Activated CD4-positive, alpha-beta T cell treated with anti-CD3 and anti-CD28 coated beads, Interleukin-2, Interleukin-6, amounts not matched to agents 100 ng/mL and 50 ng/mL, durations not matched to agents 16 hours and 8 hours (primary cell): ENCODE results near the gene F3.

Source experiments
- DNase-seq: peaks from one replicate; pipeline ENCODE4 v3.0.0-alpha.2; 2020

Gene F3

DNA sequence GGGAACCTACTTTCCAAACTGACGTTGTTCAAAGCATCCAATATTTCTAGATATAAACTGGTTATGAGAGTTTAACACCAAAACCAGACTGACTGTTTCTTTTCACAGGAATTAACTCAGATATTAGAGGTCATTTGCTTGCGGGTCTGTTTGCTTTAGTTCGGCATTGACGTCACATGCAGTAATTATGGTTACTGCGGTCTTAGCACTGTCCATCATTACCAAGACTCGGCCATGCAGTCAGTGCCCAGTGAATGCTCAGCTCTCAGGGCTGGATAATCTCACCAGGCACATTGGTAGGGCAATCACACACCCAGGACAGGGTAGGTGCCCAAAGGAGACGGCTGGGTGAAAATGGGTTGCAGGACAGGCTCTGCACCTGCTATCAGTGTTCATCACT is 9.9 kb upstream of the F3 start:
- no peak for DNase-seq

DNA sequence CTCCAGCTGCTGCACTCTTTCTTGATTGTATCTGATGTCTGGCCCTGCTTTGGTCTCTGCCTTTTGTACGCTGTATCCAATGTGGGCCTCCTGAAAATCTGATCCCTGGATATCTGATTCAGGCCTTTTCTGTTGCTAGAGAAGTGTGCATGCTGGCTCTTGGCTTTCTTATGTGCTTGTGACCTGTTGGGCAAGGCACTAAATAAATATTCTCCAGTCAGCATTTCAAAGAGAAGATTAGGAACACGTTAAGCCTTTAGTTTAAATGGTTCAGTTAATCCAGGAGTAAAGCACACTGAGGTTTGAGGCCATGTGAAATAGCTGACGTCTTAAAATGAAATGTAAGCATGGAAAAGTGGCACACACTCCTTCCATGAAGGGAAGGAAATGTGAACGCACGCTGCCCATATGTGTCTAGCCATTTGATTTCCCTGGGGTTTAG is 9.3 kb upstream of the F3 start:
- DNase-seq: no peak

DNA sequence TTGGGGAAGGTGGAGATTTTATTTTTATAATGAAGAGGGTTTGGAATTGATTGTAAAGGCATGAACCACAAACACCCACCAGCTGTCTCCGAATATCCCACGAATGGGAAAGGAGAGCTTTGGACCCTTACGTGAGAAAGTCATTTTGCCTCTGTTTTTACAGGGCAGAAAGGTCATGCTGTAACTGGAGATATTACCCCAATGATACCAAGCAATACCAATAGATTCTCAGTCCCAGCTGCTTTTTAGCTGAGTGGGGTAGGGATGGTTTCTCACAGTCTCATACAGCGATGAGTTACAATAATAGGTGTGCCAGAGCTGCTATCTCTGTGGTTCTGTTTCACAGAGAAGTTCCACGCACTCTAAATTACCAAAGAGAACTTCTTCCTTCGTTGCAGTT is 8.8 kb upstream of the F3 start:
- no peak for DNase-seq

DNA sequence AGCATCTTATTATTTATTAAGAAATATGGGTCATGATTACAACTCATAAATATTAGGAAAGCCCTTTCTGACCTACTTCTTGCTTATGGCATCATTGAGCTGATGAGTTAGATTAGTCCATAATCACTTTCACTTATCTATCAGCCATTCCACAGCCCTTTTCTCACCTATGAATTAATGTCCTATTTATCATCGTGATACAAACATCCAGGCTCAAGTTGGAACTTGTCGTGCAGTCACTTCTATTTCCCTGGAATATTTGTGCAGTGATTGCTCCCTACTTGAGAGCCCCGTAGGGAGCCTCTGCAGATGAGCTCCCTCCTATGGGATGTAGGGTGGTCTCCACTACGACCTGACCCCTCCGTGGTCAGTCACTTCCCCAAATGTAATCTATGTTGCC is 8.1 kb upstream of the F3 start:
- no peak for DNase-seq

DNA sequence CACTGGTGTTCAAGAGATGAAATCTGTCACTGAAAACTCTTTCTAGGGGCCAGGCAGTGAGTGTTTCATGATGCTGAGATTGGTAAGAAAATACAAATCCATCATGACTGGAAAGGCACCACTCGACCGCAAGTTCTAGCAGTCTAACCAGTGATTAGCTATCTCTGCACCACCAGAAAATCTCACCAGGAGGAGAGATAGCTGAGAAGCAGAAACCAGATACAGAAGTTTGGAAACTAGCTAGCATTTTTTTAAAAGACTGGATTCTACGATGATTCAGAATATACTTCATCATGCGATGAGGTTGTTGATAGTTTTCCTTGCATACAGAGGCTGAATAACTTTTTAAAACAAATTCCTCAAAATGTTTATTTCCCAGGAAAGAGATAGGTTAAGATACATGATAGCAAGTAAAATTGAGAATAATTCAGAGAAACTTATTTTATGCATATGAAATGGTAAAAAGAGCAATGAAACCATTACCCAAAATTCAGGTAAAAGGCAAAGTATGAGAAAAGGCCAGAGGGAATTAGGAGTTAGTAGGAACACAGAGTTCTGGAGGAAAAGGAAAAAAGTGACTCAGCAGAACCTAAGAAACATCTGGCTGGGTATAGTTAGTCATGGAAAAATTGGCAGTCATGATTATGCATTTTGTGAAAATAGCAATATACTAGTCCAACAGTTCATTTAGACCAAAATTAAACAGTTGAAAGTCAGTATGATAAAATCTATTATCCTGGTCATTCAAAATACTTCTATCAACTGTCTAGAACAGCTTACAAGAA is 3.3 kb upstream of the F3 start:
- no peak for DNase-seq

DNA sequence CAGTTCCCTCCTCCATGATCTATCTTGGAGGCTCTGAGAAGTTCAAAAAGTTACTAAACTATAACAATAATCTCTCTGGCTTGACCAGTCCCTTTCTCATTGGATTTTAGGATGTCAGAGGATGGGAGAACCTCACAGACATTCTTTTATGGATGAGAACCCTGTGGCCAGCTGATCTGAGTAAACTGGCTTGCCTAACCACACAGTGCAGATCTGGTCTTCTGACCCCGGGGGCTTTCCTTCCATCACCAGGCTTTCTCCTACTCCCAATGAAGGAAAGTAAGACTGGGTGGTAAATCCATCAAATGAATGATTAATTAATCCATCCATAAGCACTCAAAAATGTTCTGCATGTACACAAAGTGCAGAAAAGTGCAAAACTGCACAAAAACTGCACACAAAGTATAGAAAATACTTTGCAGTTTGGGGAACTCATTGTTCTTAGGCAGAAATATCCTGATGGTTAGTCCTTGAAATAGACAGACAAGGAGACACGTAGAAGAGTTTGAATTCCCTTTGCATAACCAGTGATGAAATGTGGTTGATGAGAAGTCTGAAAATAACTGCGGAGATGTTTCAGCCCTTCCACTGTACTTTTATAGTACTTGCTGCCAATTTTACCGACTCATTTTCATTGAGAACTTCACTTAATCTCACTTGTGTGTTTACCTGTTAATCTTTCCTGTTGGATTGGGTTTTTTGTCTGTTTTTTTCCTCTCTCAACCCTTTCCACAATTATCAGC is 2.5 kb upstream of the F3 start:
- DNase-seq: no peak

DNA sequence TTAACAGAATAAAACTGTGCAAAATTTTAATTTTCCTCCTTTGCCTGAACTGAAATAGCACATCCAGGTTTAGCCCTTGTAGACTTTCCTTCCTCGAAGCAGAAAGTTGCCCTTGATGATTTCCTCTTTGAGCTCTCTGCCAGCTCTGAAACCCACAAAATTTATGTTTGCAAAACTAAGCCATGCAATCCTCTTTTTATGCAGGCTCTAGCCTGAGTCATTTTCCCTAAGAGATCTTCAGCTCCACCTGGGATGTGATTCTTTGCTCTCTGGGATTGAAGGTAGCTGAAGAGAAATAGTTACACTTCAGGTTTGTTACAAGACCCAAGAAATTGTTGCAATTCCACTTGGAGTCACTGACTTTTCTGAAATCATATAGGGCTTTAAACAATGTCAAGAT is 1.4 kb upstream of the F3 start:
- DNase-seq: no peak

DNA sequence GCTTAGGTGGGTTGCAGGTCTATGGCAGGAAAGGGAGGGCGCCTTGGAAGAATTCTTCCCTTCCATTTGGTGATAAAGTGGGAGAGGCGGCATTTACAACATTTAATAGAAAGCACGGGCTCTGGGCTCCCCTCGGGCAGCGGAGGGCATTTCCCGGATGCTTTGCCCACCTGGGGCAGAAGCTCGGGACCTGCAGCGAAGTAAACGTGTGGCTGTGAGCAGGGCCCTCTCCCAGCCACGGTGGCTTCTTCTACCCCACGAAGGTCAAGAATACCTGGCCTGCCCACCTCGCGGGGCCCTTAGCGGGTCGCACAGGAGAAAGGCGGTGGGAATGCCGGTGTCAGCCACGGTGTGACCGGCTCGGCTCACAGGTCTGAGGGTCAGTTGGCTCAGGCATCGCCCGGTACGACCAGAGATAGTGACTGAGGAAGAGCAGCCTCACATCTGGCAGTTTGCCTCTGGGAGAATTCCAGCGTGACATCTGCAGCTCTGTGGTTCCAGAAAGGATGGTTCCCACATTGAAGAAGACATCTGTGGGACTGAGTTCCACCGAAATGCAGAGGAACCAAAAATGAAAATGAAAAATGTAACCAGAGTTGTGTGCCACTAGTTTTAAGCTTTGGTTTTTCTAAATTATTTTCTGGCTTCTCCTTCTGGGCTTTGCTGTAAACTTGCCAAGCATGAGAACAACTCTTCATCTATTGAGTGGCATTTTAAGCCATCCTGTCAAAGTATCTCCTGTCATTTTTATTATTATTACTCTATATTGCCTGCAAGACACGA is 720 bp upstream of the F3 start:
- no peak for DNase-seq

DNA sequence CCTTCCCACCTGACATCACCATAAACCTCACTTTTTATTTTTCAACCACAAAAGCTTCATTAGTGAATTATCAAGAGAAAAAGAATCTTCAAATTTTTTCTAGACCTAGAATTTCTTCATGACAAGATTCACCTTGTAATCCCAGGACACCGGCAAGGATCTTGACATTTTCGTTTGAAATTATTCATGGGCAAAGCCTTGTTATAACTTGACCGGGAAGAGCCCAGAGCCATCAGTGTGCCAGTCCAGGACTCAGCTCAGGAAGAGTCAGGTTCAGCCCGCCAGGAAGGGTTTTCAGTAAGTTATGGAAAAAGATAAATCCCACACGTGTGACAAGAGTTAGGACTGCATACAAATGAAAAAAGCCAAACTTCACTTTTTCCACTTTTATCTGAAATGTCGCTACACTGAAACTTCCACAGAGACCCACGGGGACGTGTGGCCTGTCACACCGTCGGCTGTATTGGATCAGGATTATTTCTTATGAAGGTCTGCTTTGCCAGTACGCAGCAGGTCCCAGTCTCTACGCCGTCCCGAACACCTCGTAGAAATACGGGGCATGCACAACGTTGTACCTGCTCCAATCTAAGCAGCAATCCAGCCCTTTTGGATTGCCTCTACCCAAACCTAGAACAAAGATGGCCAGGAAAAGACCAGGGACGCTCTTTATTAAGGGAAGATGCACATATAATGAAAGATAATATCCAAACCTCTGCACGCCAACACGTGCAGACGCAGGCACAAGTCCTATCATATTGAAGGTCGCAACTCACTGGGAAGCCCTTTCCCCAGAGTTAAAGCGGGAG is 916 bp downstream of the F3 start:
- DNase-seq: no peak

DNA sequence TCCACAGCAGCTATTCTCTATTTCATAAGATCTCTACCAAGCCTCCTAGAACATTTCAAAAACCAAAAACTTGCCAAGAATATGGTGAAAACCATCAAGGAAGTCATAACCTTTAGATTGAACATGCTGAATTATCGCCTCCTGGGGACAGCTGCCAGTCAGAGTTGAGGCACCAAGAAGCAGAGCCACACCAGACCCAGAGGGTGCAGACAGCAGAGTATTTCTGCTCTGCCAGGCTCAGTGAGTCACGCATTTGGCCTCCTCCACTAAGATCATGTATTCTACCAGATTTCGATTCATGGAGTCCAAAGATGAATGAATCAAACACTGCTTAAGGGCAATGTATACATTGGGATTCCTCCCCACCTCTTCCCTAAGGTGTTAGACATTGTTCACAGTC is 2.1 kb downstream of the F3 start:
- no peak for DNase-seq

DNA sequence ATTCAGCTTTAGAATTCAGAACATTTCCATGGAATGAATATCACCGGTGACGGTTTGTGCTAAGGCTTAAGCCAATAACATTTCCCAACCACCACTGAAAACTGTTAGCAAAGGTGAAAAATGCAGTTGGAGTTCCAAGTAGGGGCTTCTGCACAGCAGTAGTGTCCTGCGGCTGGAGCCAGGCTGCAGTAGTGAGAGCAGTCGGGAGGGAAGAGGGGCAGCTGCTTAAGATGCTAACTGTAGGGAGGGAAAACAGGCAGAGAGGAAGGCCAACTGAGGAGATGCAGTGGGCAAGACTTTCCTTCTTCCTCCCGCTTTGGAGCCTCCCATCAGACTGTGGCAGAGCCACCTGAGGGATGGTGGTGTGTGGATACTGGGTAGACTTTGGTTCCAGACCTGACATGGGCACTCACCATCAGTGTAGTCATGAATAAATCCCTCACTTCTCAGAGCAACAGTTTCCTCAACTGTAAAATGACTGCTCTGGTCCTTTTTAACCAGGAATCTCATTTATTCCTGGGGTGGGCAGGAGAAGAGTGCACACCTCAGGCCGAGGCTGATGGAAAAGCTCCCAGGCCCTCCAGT is 3.2 kb downstream of the F3 start:
- no peak for DNase-seq

DNA sequence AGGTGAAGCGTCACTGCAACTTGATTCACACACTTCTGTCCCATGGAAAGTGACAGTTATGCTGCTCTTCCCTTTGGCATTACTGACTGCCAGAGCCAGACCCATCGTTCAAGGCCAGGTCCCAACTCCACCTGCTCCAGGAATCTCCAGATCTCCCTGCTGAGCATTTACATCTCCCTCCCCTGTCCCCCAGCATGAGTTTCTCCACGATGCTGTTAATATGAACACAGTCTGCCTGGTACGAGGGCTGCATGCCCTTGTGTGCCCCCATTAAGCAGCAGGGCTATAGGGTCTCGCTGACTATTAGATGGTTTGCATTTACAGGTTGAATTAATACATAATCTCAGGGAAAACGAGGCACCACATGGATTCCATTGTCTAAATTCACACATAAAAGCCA is 4.3 kb downstream of the F3 start:
- no peak for DNase-seq

DNA sequence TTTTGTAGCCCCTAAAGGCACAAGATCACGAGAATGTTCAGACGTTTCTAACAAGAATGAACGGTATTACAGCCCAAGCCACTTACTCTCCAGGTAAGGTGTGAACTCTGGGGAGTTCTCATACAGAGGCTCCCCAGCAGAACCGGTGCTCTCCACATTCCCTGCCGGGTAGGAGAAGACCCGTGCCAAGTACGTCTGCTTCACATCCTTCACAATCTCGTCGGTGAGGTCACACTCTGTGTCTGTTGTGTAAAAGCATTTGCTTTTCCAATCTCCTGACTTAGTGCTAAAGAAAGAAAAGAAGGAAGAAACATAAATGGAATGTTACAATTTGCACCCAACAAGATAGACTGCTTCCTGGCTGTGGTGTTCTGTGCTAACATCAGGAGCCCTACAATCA is 5.7 kb downstream of the F3 start:
- no peak for DNase-seq

DNA sequence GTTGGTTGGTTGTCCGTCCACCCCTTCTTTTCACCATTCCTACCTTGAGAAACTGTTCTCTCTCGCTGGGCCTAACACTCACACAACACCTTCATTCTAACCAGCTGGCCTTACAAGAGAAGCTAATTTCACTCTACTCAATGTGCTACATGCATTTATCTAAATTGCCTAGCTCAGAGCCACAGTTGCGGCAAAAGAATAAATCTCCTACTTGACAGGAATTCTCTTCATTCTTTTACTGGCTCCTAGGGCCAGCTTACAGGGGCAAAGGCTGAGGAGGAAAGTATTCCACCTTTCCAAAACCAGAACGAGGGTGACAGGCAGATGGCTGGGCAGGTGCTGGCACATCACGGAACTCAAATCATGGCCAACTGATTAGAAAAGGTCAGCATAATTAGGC is 6.5 kb downstream of the F3 start:
- DNase-seq: no peak

DNA sequence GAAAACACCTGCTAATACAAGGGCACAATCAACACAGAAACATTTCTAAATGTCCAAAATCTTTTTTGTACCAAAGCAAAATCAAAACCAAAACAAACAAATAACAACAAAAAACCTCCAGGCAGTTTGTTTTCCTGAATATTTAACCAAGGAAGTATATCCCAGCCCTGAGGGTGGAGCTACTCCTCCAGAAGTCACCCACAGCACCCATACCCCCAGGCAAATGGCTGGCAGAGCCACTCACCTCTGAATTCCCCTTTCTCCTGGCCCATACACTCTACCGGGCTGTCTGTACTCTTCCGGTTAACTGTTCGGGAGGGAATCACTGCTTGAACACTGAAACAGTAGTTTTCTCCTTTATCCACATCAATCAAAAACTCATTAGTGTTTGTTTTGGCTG is 9.5 kb downstream of the F3 start:
- DNase-seq: no peak

DNA sequence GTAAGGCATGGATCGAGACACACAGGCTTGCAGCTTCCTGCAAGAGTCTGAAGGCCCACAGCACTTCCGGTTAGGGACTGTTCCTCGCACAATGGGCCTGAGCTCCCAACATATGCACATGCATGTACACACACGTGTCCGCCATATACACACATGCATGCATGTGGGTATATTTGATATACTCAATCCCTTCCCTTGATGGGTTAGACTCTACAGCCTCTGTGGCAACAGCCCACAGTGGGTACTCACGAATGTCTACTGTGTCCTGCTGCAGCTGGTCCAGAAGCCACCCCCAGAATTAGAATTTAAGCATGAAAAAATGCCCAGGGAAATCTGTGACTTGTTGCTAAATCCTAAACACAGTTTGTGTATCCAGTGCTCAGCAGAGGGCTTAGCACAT is 9.9 kb downstream of the F3 start:
- no peak for DNase-seq

DNA sequence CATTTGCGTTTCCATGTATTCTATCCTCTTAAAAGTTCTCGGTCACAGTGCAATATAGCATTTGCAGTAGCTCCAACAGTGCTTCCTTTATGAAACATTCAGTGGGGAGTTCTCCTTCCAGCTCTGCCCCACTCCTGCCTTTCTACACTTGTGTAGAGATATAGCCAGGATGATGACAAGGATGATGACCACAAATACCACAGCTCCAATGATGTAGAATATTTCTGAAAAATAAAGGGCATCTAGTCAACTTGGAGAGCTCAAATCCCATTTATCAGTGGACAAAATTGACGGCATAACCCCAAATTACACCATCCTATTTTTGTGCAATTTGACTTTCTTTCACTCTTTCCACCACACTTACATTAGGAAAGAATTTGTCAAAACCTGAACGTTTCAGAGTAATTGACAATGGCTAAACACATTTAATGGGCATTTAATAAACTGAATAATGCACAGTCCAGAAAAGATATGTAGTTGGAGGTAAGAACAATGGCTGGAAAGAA is 11.1 kb downstream of the F3 start:
- no peak for DNase-seq

DNA sequence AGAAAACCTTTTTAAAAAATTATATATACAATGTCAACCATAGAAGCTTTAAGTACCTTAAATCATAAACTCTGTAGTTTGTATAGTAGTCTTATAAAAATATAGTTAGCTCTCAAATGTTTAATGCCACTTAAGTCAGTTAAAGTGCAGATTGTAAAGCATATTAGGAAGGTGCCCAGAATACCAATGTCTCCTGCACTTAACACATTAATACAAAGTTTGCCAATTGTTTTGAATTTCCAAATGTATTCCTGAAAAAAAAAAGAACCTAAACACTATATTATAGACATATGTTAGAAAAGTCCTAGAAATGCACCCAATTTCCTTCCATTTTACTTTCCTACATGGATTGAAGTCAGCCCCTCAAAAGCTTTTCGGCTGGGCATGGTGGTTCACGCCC is 12.1 kb downstream of the F3 start:
- no peak for DNase-seq

DNA sequence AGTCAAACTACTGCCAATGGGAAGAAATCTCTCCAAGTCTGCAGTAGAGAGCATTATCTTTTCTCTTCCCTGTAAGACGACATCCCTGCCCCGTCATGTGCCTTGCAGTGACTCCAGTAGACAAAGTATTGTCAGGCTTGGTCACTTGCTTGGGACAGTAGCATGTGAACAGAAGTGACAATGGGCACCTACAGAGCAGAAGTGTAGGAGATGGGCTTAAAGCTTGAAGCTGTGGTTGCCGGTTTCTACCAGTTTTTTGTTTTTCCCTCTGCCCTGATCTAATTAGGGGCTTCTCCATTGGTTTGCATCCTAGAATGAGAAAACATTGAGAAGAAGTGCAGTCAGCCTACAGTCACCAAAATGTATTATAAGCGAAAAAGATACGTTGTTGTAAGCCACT is 12.7 kb downstream of the F3 start:
- no peak for DNase-seq

DNA sequence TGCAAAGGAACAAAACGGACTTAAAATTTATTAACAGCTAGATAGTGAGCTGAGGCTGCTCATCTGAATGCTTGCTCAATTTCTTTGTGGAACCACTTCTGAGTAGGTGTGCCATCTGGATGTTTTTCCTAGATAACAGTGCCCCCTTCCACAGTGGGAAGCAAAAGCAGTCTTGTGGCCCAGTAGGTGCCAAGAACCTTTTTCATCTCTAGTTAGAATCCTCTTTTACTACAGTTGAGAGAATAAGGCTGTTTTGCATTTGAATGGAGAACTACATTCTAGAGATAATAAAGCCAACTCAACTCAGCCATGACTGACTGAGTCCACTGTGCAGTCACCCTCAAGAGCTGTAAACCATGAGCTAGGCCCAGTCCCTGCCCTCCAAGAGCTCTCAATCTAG is 13.3 kb downstream of the F3 start:
- DNase-seq: no peak

DNA sequence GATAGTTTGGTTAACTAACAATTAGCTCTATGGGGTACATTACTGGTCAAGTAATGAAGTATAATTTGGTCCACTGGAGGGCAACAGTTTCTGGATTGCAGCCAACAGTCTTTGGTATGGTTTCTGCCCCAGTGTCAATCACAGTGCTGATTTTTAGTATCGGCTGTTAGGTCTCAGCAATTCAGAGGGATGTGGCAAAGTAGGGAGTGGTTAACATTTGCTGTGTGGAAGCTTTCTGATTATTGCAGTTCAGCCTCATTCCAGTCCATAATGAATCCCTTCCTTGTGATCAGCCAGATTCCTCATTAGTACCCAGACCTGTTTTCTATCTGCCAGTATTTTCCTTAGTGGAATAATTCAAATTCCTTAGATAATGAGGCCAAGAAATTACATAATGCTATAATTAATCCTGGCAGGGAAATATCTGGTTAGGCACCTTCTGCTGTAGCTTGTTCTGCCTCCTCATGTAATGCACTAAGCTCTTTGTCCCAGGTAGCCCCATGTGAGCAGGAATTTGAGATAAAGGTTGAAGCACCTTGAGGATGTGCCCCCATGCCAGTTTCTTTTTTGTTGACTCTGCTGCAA is 14.0 kb downstream of the F3 start:
- DNase-seq: no peak
